ENCODE results near the gene TNFSF11.
"Not testable (repeated sequence)": the region's sequence is repeated elsewhere in the genome, so short reads cannot be mapped to it uniquely, and the experiment has no call there.

TNFSF11 gene

GRCh38 chr13:42574011-42574410 lies at the start of gene TNFSF11:
TSS of gene TNFSF11 (plus strand) at chr13:42574152. CDS start at chr13:42574304, 152 bp downstream.
- DNase-seq (ENCODE audit: low read depth, low spot score), result no peak

- no peak for DNase-seq (ENCODE audit: low read depth, low spot score)
Measured at GRCh38 chr13:42524487-42525034, 49.4 kb upstream of the TNFSF11 start.

GRCh38 chr13:42525035-42525504 lies 48.9 kb upstream of the TNFSF11 start:
- no peak for DNase-seq (ENCODE audit: low read depth, low spot score)

- DNase-seq (ENCODE audit: low read depth, low spot score), result no peak
Measured at GRCh38 chr13:42526276-42526675, 47.7 kb upstream of the TNFSF11 start.

- no peak for DNase-seq (ENCODE audit: low read depth, low spot score)
Measured at GRCh38 chr13:42526804-42527203, 47.1 kb upstream of the TNFSF11 start.

- DNase-seq (ENCODE audit: low read depth, low spot score), result no peak
Measured at GRCh38 chr13:42532561-42533335, 41.2 kb upstream of the TNFSF11 start.

- DNase-seq (ENCODE audit: low read depth, low spot score), result no peak
Measured at GRCh38 chr13:42533336-42533591, 40.7 kb upstream of the TNFSF11 start.

- DNase-seq (ENCODE audit: low read depth, low spot score), result no peak
Measured at GRCh38 chr13:42534785-42535184, 39.2 kb upstream of the TNFSF11 start.

- no peak for DNase-seq (ENCODE audit: low read depth, low spot score)
Measured at GRCh38 chr13:42538996-42539395, 35.0 kb upstream of the TNFSF11 start.

- DNase-seq (ENCODE audit: low read depth, low spot score), result no peak
Measured at GRCh38 chr13:42539670-42540069, 34.3 kb upstream of the TNFSF11 start.

DNA sequence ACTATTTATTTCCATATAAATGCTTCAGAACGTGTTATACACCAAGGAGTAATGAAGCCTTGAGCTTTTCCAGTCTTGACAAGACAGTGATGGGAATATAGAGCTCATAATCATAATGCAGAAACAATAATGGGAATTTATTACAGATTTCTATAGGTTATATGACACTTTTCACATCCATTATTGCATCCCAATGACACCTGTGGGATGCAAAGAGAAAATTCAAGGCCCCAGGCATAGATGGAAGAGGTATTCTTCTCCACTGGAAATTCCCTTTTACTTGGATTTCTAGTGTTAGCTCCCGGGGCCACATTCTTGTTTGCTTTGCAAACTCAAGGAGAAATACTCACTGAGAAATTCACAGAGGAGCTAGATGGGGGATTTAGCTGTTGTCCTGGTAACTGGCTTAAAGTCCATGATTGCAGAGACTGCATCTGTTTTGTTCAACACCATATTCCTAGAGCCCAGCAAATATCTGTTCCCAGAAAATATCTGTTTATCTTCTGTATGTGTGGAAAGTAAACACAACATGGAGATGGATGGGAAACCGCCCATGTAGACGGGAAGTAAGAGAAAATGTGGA lies 30.6 kb upstream of the TNFSF11 start:
- DNase-seq (ENCODE audit: low read depth, low spot score), result no peak

DNA sequence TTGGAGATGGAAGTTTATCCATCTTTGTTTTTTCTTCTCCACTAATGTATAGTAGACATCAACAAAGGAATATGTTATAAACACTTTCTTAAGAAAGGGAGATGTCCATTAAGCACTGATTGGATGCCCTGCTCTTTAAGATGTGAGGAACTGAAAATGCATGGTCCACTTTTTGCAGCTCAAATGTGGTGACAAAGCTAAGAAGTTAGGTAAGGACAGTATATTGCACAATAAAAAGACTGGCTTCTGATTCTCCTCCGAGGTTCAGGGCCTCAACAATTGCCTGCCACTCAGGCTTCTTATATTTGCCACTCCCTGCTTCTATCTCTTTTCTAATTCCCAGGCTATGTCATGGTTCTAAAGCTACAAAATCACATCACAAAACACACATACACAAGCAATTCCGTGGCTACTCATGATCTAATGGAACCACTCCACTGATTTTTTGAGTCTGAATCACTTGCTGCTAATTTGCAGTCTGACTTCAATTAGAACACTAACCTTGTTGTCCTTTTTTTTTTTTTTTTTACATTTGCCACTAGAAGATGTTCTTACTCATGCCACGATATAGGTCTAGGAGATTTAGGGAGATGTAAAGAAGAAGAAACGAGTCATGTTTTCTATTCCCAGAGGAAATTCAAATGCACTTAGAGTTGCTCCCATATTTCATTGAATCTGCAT lies 29.6 kb upstream of the TNFSF11 start:
- DNase-seq (ENCODE audit: low read depth, low spot score), result no peak

DNA sequence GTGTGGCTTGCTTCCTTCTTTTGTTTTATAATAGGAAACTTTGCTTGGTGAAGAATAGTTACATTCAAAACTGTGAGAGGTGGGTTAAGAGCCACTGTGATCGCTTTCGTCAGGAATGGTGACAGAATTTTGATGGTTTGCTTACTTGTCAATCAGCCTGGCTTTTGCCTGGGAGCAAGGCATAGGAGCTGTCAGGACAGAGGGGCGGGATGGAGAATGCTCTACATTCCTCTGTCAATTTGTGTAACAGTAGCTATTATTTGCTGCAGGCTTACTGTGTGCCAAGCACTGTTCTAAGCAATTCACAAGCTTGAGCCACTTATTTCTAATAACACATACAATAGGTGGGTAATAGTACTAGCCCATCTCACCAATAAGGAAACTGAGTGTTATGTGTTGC lies 28.1 kb upstream of the TNFSF11 start:
- no peak for DNase-seq (ENCODE audit: low read depth, low spot score)

- no peak for DNase-seq (ENCODE audit: low read depth, low spot score)
Measured at GRCh38 chr13:42547612-42548011, 26.3 kb upstream of the TNFSF11 start.

DNA sequence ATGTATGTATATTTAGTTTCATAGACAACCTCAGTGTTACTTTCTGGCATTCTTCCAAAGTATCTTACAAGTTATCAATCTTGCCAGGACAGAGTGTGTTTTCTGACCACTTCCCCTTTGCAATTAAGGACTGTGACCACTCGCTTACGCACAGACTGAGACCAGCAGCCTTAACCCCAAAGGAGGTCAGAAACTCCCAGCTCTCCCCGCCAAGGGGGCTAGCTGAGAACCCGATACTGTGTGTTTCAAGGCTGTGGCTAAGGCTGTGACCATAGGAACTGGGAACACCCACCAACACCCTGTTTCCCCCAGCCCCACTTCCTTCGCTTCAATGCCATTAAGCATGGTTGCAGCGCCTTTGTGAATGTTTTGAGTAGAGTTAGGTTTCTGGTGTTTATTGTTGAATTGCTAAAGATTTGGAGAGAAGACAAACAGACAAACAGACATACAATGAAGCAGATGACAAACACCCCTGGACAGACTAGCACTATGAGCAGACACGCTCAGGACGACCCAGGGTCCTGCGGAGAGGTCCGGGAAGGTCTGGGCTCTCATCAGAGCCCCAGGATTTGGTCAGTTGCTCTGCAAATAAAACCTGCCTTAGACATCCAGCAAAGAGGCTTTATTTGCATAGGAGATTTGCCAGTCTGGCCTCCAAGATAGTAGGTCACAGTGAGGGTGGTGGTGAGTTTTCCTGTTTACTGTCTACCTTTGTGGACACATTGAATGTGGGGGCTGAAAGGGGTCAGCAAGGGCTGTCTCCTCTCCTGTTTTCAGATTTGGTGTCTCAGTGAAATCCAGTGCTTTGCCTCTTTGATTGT lies 25.0 kb upstream of the TNFSF11 start:
- no peak for DNase-seq (ENCODE audit: low read depth, low spot score)

DNA sequence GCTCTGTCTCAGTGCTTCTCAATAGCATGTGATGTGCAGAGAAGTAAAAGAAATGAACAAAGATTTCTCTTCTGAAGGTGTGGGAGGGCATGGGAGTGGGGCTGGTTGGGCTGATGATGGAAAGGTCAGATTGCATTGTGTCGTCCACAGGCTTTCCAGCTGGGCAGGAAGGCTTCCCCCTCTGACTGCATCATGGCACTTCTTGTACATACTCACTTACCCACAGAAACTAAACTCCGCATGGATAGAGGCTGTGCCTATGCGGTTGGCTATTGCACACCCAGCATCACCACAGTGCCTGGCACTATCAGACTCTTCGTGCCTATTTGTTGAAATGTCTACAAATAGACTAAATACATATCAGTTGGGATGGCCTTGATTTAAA lies 24.4 kb upstream of the TNFSF11 start:
- no peak for DNase-seq (ENCODE audit: low read depth, low spot score)

DNA sequence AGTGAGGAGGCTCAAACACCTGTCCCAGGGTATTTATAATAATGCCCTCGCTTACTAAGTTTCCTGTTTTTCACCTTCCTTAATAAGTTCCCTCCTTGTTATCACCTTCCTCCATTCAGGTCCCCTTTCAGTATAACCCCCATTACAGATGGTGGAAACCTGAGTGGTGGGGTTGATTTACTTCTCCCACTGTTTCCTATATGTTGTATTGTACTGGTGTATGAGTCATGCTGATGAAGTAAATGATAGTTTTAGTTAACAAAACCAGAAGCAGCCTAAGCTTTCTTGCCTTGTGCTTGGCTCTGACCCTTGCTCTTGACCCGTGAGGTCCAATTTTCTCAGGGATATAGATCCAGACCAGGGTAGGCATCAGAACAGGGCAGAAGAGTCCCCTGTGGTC lies 22.3 kb upstream of the TNFSF11 start:
- no peak for DNase-seq (ENCODE audit: low read depth, low spot score)

GRCh38 chr13:42553098-42554046 lies 20.6 kb upstream of the TNFSF11 start:
- DNase-seq (ENCODE audit: low read depth, low spot score), result no peak

DNA sequence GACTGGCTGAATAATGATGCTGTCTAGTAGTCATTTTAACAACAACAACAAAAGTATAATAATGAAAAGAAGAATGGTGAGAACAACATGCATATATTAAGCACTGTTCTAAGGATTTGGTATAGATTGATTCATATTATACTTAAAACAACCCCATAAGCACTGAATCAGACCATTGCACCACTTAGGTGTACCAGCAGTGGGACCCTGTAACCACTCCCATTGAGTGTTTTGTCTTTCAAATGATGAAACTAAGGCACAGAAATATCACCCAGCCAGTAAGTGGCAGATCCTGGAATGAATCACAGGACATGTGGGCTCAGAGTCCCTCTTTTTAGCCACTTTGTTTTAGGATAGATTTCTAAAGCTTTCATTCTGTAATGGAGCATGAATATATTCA lies 14.9 kb upstream of the TNFSF11 start:
- no peak for DNase-seq (ENCODE audit: low read depth, low spot score)

DNA sequence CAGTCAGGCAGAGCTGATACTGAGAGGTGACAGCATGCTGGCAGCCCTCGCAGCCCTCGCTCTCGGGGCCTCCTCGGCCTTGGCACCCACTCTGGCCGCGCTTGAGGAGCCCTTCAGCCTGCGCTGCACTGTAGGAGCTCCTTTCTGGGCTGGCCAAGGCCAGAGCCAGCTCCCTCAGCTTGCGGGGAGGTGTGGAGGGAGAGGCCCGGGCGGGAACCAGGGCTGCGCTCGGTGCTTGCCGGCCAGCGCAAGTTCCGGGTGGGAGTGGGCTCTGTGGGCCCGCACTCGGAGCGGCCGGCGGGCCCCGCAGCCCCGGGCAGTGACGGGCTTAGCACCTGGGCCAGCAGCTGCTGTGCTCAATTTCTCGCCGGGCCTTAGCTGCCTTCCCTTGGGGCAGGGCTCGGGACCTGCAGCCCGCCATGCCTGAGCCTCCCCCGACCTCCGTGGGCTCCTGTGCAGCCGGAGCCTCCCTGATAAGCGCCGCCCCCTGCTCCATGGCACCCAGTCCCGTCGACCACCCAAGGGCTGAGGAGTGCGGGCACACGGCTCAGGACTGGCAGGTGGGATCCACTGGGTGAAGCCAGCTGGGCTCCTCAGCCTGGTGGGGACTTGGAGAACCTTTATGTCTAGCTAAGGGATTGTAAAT lies 14.3 kb upstream of the TNFSF11 start:
- not testable (repeated sequence) for DNase-seq (ENCODE audit: low read depth, low spot score)
